ENCODE data around the gene DFFA. TPM values are rescaled to one million over a fixed set of nuclear protein-coding genes. Genes with fewer than 3 reads are reported as not detected.

DFFA gene
- total and polyA plus RNA-seq, 9 of the 15 experiments (the other 6 are each of a cell fraction or from before 2014, with no cell fraction given): 39.6 to 74.8 (median 59.2) TPM

DNA sequence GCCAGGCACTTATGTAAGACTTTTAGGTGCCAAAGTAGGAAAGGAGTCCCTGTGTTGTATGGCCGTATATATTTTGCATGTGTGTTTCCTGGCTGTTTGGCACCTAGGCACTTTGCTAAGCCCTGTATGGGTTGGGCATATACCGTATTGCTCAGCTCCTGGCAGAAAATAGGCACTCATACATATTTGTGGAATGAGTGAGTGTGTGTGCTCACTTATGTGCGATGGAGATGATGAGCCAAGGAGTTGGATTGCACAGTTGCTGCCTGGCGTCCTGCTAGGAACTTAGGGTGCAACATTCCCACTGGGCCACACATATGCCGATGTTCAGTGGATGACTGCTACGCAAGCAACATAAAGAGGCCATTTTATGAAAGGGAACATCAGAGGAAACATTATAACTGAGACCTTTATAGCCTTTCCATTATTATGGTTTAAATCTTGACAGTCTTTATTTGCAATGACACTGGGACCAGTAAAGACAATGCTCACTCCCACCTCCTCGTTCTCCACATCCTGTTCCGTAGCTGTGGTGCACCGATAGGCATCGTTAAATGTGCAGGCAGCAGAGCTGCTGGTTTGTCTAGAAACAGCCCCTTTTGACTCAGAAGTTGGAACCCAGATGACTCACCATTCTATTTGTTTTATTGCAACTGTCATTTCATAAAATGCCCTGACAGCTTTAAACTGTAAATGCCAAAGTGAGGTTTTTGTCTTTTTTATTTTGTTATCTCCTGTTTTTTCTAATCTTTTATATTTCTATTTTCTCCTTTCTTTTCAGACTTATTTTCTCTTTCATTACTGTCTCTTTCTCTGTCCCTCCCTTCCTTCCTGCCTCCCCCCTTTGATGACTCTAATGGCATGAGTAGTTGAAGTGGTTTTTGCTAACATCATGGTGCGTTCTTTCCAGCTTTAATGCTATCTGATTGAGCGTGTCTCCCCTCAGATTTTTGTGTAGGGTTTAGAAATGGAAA lies 38.5 kb upstream of the DFFA start (continued):
- TF ChIP-seq SFPQ (IDR thresholded peaks at IDR 0.05; ENCODE audit: low read depth, low read length) (no peak), BACH1 (tag; IDR thresholded peaks at IDR 0.05) (peak; percentile 69; the same call in 1 of the 2 replicates), HDAC2 (IDR thresholded peaks at IDR 0.05) (peak; percentile 82; the same call in 1 of the 2 replicates), TSHZ1 (CRISPR knock-in tag; IDR thresholded peaks at IDR 0.05) (no peak), LCOR (CRISPR knock-in tag; IDR thresholded peaks at IDR 0.05) (peak; percentile 64; the same call in 1 of the 2 replicates), NFATC3 (IDR thresholded peaks at IDR 0.05) (0 out of 2 replicates have a peak, but pooled peaks have one; percentile 67)
- TF ChIP-seq, protein P1, sequence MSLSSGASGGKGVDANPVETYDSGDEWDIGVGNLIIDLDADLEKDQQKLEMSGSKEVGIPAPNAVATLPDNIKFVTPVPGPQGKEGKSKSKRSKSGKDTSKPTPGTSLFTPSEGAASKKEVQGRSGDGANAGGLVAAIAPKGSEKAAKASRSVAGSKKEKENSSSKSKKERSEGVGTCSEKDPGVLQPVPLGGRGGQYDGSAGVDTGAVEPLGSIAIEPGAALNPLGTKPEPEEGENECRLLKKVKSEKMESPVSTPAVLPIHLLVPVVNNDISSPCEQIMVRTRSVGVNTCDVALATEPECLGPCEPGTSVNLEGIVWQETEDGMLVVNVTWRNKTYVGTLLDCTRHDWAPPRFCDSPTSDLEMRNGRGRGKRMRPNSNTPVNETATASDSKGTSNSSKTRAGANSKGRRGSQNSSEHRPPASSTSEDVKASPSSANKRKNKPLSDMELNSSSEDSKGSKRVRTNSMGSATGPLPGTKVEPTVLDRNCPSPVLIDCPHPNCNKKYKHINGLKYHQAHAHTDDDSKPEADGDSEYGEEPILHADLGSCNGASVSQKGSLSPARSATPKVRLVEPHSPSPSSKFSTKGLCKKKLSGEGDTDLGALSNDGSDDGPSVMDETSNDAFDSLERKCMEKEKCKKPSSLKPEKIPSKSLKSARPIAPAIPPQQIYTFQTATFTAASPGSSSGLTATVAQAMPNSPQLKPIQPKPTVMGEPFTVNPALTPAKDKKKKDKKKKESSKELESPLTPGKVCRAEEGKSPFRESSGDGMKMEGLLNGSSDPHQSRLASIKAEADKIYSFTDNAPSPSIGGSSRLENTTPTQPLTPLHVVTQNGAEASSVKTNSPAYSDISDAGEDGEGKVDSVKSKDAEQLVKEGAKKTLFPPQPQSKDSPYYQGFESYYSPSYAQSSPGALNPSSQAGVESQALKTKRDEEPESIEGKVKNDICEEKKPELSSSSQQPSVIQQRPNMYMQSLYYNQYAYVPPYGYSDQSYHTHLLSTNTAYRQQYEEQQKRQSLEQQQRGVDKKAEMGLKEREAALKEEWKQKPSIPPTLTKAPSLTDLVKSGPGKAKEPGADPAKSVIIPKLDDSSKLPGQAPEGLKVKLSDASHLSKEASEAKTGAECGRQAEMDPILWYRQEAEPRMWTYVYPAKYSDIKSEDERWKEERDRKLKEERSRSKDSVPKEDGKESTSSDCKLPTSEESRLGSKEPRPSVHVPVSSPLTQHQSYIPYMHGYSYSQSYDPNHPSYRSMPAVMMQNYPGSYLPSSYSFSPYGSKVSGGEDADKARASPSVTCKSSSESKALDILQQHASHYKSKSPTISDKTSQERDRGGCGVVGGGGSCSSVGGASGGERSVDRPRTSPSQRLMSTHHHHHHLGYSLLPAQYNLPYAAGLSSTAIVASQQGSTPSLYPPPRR (CRISPR knock-in tag; IDR thresholded peaks at IDR 0.05; ENCODE audit: borderline replicate concordance): no peak
- TF ChIP-seq, protein P2, sequence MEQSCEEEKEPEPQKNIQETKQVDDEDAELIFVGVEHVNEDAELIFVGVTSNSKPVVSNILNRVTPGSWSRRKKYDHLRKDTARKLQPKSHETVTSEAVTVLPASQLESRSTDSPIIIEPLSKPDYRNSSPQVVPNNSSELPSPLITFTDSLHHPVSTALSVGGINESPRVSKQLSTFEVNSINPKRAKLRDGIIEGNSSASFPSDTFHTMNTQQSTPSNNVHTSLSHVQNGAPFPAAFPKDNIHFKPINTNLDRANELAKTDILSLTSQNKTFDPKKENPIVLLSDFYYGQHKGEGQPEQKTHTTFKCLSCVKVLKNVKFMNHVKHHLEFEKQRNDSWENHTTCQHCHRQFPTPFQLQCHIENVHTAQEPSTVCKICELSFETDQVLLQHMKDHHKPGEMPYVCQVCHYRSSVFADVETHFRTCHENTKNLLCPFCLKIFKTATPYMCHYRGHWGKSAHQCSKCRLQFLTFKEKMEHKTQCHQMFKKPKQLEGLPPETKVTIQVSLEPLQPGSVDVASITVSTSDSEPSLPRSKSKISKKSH (CRISPR knock-in tag; IDR thresholded peaks at IDR 0.05): no peak
- TF ChIP-seq, protein P3, sequence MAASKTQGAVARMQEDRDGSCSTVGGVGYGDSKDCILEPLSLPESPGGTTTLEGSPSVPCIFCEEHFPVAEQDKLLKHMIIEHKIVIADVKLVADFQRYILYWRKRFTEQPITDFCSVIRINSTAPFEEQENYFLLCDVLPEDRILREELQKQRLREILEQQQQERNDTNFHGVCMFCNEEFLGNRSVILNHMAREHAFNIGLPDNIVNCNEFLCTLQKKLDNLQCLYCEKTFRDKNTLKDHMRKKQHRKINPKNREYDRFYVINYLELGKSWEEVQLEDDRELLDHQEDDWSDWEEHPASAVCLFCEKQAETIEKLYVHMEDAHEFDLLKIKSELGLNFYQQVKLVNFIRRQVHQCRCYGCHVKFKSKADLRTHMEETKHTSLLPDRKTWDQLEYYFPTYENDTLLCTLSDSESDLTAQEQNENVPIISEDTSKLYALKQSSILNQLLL (CRISPR knock-in tag; IDR thresholded peaks at IDR 0.05; ENCODE audit: borderline replicate concordance): no peak

All from K562 (cell line).